ENCODE data around the gene DHRSX. TPM values are rescaled to one million over a fixed set of nuclear protein-coding genes. Genes with fewer than 3 reads are reported as not detected.

The DHRSX gene
- total and polyA plus RNA-seq, 2 of the 8 experiments (the other 6 are each of a cell fraction or from before 2014, with no cell fraction given): 35.1 to 43.4 TPM

DNA sequence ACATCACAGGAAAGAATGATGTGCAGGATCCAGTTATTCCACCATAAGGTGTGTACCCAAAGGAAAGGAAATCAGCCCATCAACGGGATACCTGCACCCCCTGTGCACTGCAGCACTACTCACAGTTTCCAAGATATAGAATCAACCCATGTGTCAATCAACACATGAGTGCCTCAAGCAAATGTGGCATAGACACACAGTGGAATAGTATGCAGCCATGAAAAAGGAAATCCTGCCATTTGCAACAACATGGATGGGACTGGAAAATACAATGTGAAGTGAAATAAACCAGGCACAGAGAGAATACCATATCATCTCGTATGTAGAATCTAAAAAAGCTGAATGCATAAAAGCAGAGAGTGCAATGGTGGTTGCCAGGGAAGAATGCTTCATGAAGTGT lies 53.3 kb downstream of the DHRSX start:
- H2BK120ac ChIP-seq (replicated peaks; ENCODE audit: low read depth, low read length): no peak overlapping the region
- H3K79me1 ChIP-seq (ENCODE audit: low read depth, low read length): peaks cover 15% of the 10 kb centered on the region
- no peak overlapping the region for H2BK15ac ChIP-seq (ENCODE audit: low read length)
- no peak overlapping the region for H4K8ac ChIP-seq (ENCODE audit: extremely low read depth, insufficient read depth, low read length)
- H4K20me1 ChIP-seq (replicated peaks in 1 of 2; ENCODE audit: control insufficient read depth in 1 of 2, insufficient read depth in 2 of 2, low read length in 2 of 2): peaks cover 0 to 4% of the 10 kb centered on the region in 2 experiments
- H2AK5ac ChIP-seq (ENCODE audit: low read depth, low read length): peak overlapping the region; percentile 83; the same call in 1 of the 2 replicates
- H3K56ac ChIP-seq (replicated peaks; ENCODE audit: insufficient read length, low read depth, low read length): no peak overlapping the region
- peaks cover 0 to 4% (median 1%) of the 10 kb centered on the region in 4 experiments; a peak in 5 of 8 replicates for H3K36me3 ChIP-seq (ENCODE audit: control insufficient read depth in 2 of 4, insufficient read depth in 4 of 4, low read length in 3 of 4)
- H3K4ac ChIP-seq (replicated peaks; ENCODE audit: insufficient read length, low read depth, low read length): no peak overlapping the region
- H3K23ac ChIP-seq (ENCODE audit: insufficient read length): no peak overlapping the region
- H2BK12ac ChIP-seq (ENCODE audit: low read depth, low read length): no peak overlapping the region; the same call in 1 of the 2 replicates
- no peak overlapping the region for H3K9ac ChIP-seq (replicated peaks in 1 of 4; ENCODE audit: extremely low read depth in 1 of 4, low read depth in 3 of 4, low read length in 3 of 4)
- TF ChIP-seq SP1 (IDR thresholded peaks at IDR 0.05; ENCODE audit: low read depth, low read length) (no peak), HDAC2 (IDR thresholded peaks at IDR 0.05; ENCODE audit: borderline replicate concordance in 1 of 2, low read depth in 2 of 2, low read length in 2 of 2) (0 out of 4 replicates have a peak, but pooled peaks of 1 of the 2 experiments have one; percentile 33), KDM1A (IDR thresholded peaks at IDR 0.05; ENCODE audit: borderline replicate concordance, low read length) (peak; percentile 69)
- no peak overlapping the region for H3K27ac ChIP-seq (ENCODE audit: low read depth, low read length)
- H3K4me3 ChIP-seq (ENCODE audit: extremely low read depth in 1 of 4, insufficient read depth in 2 of 4, low read depth in 3 of 4, low read length in 4 of 4): no peak overlapping the region
- DNase-seq (ENCODE audit: low read depth in 1 of 2, low spot score in 2 of 2): no peak
- H3K14ac ChIP-seq (ENCODE audit: insufficient read length): no peak overlapping the region
- no peak overlapping the region for H2AFZ ChIP-seq (ENCODE audit: low read length)
- no peak overlapping the region for H4K91ac ChIP-seq (replicated peaks; ENCODE audit: insufficient read length, low read length)
- no peak overlapping the region for H4K5ac ChIP-seq (ENCODE audit: insufficient read length, low read depth, low read length)
- H3K23me2 ChIP-seq (ENCODE audit: low read depth, low read length): no peaks in the 10 kb centered on the region
- ChIA-PET POLR2A (ENCODE audit: partially characterized antibody) (no interaction called here), CTCF (ENCODE audit: partially characterized antibody) (no interaction called here)
- peaks cover 5 to 6% of the 10 kb centered on the region in 2 experiments; a peak in 2 of 4 replicates for H3K9me3 ChIP-seq (ENCODE audit: insufficient read depth in 2 of 2, low read depth in 1 of 2, low read length in 1 of 2)
- H3K18ac ChIP-seq (ENCODE audit: extremely low read depth, low read length): no peak overlapping the region
- H3K79me2 ChIP-seq (ENCODE audit: control insufficient read depth in 1 of 2, insufficient read depth in 2 of 2, low read length in 2 of 2): peaks cover 11 to 71% of the 10 kb centered on the region in 2 experiments
- no peak overlapping the region for H2BK20ac ChIP-seq (ENCODE audit: low read length)
- H3K4me2 ChIP-seq (ENCODE audit: insufficient read depth in 1 of 2, low read depth in 2 of 2, low read length in 2 of 2): no peak overlapping the region
- H3K4me1 ChIP-seq (replicated peaks in 1 of 4; ENCODE audit: control insufficient read depth in 3 of 4, insufficient read depth in 4 of 4, low read length in 3 of 4): peaks cover 0 to 11% (median 5%) of the 10 kb centered on the region in 4 experiments; a peak in 4 of 7 replicates
- H3K27me3 ChIP-seq (replicated peaks in 1 of 4; ENCODE audit: control insufficient read depth in 3 of 4, extremely low read depth in 1 of 4, insufficient read depth in 3 of 4, low read length in 3 of 4): no peaks in the 10 kb centered on the region
- no peak overlapping the region for H2BK5ac ChIP-seq (ENCODE audit: low read depth, low read length)
- WGBS, 2 experiments (ENCODE audit: extremely low coverage in 1 of 2, insufficient coverage in 1 of 2, insufficient read length in 1 of 2, insufficient replicate concordance in 2 of 2, low coverage in 1 of 2, low lambda C conversion rate in 2 of 2, missing lambda C conversion rate in 1 of 2): 66% methylated on average over 2 of the region's 2 CpGs; no CpG with 5 or more reads in 1 of the 2 experiments
- no peak for FAIRE-seq
